Measurements from ENCODE around the gene SH3GL3.

Gene SH3GL3

GRCh38 chr15:83504365-83504764 lies 57.2 kb downstream of the SH3GL3 start:
- Histone ChIP-seq H3F3A (ENCODE audit: insufficient read depth, low read length) (no peaks in the 10 kb centered on the region), H3K36me3 (ENCODE audit: insufficient read depth, low read length) (no peaks in the 10 kb centered on the region), H3K4me1 (ENCODE audit: insufficient read depth, low read length, severe bottlenecking) (no peaks in the 10 kb centered on the region), H3K27me3 (ENCODE audit: insufficient read depth, low read length) (no peaks in the 10 kb centered on the region), H3K79me2 (ENCODE audit: insufficient read depth, low read length) (no peaks in the 10 kb centered on the region), H3K9ac (ENCODE audit: low read length) (no peak overlapping the region), H3K27ac (ENCODE audit: low read depth, low read length, poor library complexity, severe bottlenecking) (no peak overlapping the region), H2AFZ (ENCODE audit: low read length) (no peak overlapping the region), H3K9me2 (ENCODE audit: low read depth, low read length) (no peaks in the 10 kb centered on the region), H4K20me1 (ENCODE audit: insufficient read depth, low read length) (no peaks in the 10 kb centered on the region), H3K4me3 (ENCODE audit: low read depth, low read length, poor library complexity, severe bottlenecking) (no peak overlapping the region), H3K4me2 (ENCODE audit: low read length) (no peak overlapping the region), H3K9me3 (ENCODE audit: low read length) (no peaks in the 10 kb centered on the region)
- TF ChIP-seq EZH2 (IDR thresholded peaks at IDR 0.05; ENCODE audit: borderline replicate concordance, low read length) (no peak), CTCF (IDR thresholded peaks at IDR 0.05; ENCODE audit: low read length) (no peak)

DNA sequence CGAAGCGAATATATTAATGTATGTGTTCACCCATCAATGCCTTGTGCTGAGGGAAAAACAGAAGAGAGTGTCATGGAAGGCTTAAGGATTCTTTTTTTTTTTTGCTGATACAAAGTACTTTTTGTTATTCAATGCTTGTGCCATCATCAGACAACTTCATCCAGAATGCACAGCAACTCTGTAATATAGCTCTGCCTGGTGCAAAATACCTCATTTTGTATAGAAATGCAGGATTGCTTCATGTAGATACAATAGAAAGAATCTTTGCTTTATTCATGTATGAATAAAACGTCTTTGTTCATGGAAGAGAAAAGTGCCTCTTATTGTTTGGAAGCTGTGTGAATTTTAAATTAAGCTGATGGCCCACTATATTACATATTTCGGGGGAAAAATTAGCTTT lies 62.9 kb downstream of the SH3GL3 start:
- Histone ChIP-seq H3K4me3 (ENCODE audit: low read depth, low read length, poor library complexity, severe bottlenecking) (no peak overlapping the region), H3K9me3 (ENCODE audit: low read length) (no peaks in the 10 kb centered on the region), H3F3A (ENCODE audit: insufficient read depth, low read length) (no peaks in the 10 kb centered on the region), H4K20me1 (ENCODE audit: insufficient read depth, low read length) (no peaks in the 10 kb centered on the region), H3K9me2 (ENCODE audit: low read depth, low read length) (no peaks in the 10 kb centered on the region), H2AFZ (ENCODE audit: low read length) (no peak overlapping the region), H3K36me3 (ENCODE audit: insufficient read depth, low read length) (no peaks in the 10 kb centered on the region), H3K4me2 (ENCODE audit: low read length) (no peak overlapping the region), H3K27me3 (ENCODE audit: insufficient read depth, low read length) (no peaks in the 10 kb centered on the region), H3K4me1 (ENCODE audit: insufficient read depth, low read length, severe bottlenecking) (no peaks in the 10 kb centered on the region), H3K9ac (ENCODE audit: low read length) (no peak overlapping the region), H3K79me2 (ENCODE audit: insufficient read depth, low read length) (no peaks in the 10 kb centered on the region), H3K27ac (ENCODE audit: low read depth, low read length, poor library complexity, severe bottlenecking) (no peak overlapping the region)
- no peak for TF ChIP-seq EZH2 (IDR thresholded peaks at IDR 0.05; ENCODE audit: borderline replicate concordance, low read length)
- no peak for TF ChIP-seq CTCF (IDR thresholded peaks at IDR 0.05; ENCODE audit: low read length)

GRCh38 chr15:83512459-83512858 lies 65.3 kb downstream of the SH3GL3 start:
- Histone ChIP-seq H3K4me3 (ENCODE audit: low read depth, low read length, poor library complexity, severe bottlenecking) (no peak overlapping the region), H2AFZ (ENCODE audit: low read length) (no peak overlapping the region), H3K9me2 (ENCODE audit: low read depth, low read length) (no peaks in the 10 kb centered on the region), H3F3A (ENCODE audit: insufficient read depth, low read length) (no peaks in the 10 kb centered on the region), H3K79me2 (ENCODE audit: insufficient read depth, low read length) (no peaks in the 10 kb centered on the region), H3K9me3 (ENCODE audit: low read length) (no peaks in the 10 kb centered on the region), H3K4me2 (ENCODE audit: low read length) (no peak overlapping the region), H3K27me3 (ENCODE audit: insufficient read depth, low read length) (no peaks in the 10 kb centered on the region), H3K9ac (ENCODE audit: low read length) (no peak overlapping the region), H3K27ac (ENCODE audit: low read depth, low read length, poor library complexity, severe bottlenecking) (no peak overlapping the region), H4K20me1 (ENCODE audit: insufficient read depth, low read length) (no peaks in the 10 kb centered on the region), H3K4me1 (ENCODE audit: insufficient read depth, low read length, severe bottlenecking) (no peaks in the 10 kb centered on the region), H3K36me3 (ENCODE audit: insufficient read depth, low read length) (no peaks in the 10 kb centered on the region)
- TF ChIP-seq CTCF (IDR thresholded peaks at IDR 0.05; ENCODE audit: low read length), result no peak
- TF ChIP-seq EZH2 (IDR thresholded peaks at IDR 0.05; ENCODE audit: borderline replicate concordance, low read length), result no peak
